HPDE6-E6E7 (cell line): Measurements from ENCODE around the gene VTI1A.
"Not testable (repeated sequence)": the region's sequence is repeated elsewhere in the genome, so short reads cannot be mapped to it uniquely, and the experiment has no call there.

Experiments
- DNase-seq: peaks from one replicate; pipeline ENCODE4 v3.0.0; 2011; ENCODE audit warnings: missing footprints; ENCODE audit errors: extremely low spot score

The VTI1A gene

GRCh38 chr10:112507046-112507445 lies 60.0 kb downstream of the VTI1A start:
- no peak for DNase-seq

DNA sequence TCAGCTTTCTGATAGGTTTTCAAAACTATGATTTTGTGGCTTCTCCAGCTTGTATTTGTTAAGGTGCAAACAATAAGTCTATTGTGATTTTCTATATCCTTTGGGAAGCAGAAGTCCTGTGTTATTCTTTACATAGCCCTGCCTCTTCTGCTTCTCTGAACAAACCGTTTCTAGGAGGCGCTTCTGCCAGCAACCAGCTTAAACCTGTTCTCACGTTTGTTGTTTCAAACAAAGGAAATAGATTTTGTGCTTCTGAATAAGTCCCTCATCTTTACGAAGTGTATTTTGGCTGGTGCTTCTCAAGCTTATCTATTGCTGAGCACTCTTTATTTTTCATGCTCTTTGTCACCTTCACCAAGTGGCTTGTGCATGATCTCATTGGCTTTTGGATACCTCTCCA lies 61.0 kb downstream of the VTI1A start:
- DNase-seq = no peak

- DNase-seq = no peak
Observed at GRCh38 chr10:112509558-112510291, 62.7 kb downstream of the VTI1A start.

DNA sequence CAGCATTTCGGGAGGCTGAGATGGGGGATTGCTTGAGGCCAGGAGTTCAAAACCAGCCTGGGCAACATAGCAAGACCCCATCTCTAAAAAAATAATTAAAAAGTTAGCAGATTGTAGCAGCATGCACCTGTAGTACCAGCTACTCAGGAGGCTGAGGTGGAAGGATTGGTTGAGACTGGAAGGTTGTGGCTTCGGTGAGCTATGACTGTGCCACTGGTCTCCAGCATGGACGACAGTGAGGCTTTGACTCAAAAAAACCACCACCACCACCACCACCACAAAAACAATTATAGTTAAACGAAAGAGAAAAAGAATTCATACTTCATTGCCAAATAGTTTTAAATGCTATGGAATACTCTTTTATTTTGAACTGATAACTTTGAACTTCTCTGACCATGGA lies 63.4 kb downstream of the VTI1A start:
- DNase-seq = no peak

- no peak for DNase-seq
Observed at GRCh38 chr10:112512294-112512693, 65.3 kb downstream of the VTI1A start.

DNA sequence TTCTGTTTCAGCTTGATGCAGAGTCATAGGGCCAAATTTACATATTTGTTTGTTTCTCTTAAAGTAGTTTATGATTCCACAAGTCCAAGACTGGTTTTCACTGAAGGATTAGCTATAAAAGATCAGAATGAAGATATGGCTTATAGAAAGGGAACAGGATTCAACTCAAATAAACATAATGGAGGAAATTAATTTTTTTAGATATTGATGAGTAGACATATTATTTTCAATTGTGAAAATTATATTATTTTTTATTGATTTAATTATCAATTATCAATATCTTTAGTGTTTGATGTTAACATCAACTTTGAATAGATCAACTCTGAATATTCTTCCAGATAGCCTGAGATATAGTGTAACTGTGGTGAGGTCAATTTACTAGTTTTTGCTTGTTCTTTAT lies 68.1 kb downstream of the VTI1A start:
- DNase-seq = no peak

DNA sequence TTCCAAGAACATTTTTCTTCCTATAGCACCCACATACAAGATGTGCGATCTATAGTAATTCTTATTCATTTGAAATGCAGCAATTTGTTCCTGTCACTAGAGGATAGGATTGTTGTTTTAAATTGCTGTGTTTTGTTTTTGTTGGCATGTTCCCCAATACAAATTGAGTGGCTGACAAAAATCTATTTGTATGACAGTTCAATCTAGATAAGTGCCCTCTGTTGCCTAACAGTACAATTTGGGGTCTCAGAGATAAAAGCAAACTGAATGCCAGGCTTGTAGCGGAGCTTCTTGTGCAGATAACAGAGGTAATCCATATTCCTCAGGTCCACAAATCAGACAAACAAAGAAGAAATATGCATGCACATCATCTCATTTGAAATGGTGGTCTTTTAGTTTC lies 68.8 kb downstream of the VTI1A start:
- DNase-seq = no peak

GRCh38 chr10:112517451-112517862 lies 70.4 kb downstream of the VTI1A start:
- no peak for DNase-seq

DNA sequence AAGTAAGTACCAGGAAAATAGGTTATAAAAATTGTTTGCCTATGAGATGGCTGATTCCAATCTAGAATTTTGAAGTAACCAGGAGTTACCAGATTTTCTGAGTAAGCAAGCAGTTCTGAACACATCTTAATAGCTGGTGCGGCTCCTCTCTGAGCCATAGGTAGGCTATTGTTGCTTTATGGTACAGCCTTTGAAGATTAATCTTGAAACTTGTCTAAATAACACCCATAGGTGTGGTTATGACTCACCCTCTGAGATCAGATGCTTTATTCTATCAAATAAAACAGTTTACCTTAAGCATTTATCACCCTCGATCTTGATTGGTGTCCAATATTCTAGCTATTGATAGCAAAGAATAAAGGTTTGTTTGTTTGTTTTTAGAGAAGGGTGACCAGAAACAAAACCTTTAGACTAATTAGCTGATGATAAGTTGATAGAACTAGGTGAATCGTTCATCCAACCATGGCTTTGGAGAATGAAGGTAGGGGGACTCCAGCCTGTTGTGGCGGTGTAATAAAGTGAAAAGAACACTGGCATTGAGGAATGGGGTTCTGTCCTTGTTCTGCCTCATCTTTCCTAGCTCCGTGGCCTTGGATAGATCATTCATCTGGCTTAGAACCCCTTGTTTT lies 72.2 kb downstream of the VTI1A start:
- DNase-seq = peak; percentile 22

DNA sequence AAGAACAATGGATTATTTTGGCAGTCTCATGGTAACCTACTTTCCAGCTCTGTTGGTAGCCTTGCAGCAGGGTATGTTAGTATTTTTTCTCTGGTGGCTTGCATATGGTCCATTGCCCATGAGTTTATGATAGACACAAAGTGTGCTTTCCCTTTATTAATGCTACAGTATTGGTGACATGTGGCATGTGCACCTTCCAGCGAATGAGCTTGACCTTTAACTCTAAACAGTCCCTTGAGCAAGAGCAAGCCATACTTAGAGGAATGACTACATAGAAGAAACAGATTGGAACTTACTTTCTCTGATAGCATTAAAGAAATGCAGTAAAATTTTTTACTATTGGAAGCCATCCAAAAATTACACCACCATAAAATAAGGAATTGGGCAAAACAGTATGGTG lies 73.9 kb downstream of the VTI1A start:
- no peak for DNase-seq

GRCh38 chr10:112524641-112525040 lies 77.6 kb downstream of the VTI1A start:
- DNase-seq = no peak

DNA sequence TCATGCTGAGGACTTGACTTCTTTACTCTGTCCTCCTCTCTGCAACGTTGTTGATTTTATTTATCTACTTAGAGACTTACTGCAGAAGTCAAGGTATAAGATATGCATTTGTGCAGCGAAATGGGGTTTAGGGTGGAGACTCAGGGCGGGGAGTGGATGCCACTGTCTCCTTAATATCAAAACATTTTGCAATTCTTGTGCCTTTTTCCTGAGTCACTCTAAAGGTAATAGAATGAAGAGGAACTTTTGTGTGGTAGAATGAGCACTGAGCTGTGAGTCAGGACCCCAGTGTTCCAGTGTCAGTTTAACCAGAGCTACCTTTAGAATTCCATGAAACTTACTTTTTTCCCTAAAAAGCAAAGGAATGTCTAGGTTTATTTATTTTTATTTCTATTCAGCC lies 78.2 kb downstream of the VTI1A start:
- no peak for DNase-seq

GRCh38 chr10:112526139-112526538 lies 79.1 kb downstream of the VTI1A start:
- DNase-seq = no peak

- no peak for DNase-seq
Observed at GRCh38 chr10:112526906-112527305, 79.9 kb downstream of the VTI1A start.

- no peak for DNase-seq
Observed at GRCh38 chr10:112528235-112528634, 81.2 kb downstream of the VTI1A start.

GRCh38 chr10:112531421-112531820 lies 84.4 kb downstream of the VTI1A start:
- no peak for DNase-seq

DNA sequence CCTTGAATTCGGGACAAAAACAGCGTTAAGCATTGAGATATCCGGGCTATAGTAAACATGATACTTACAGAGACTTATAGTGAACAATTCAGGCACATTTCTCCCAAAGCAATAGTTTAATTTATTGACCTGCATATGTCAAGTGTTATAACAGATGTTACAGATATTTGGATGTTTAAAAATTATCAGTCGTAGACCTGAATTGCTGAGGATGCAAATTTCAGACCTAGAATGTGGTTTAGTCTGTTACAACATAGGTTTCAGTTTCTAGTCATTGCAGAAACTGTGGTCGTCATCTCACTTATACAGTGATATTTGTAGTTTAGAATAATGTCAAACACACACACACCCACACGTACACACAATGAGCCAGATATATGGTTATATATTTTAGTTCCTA lies 85.2 kb downstream of the VTI1A start:
- DNase-seq = no peak

- DNase-seq = no peak
Observed at GRCh38 chr10:112532956-112533355, 85.9 kb downstream of the VTI1A start.

DNA sequence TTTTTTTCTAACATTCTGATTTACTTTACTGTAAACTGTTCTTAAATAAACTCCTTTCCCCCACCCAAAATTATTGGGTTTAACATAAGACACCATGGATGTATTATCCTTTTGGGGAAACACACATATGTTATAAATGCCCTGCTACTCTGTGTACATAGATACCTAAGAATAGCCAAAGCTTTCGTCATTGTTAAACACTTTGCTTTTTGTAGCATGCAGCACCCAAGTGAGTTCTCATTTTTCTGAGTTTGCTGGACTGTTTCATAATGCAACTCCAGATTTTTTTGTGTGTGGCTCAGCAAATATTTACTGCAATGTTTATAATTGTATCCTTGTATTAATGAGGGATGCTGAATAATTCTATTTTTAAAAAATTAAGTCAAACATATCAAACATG lies 86.9 kb downstream of the VTI1A start:
- no peak for DNase-seq

DNA sequence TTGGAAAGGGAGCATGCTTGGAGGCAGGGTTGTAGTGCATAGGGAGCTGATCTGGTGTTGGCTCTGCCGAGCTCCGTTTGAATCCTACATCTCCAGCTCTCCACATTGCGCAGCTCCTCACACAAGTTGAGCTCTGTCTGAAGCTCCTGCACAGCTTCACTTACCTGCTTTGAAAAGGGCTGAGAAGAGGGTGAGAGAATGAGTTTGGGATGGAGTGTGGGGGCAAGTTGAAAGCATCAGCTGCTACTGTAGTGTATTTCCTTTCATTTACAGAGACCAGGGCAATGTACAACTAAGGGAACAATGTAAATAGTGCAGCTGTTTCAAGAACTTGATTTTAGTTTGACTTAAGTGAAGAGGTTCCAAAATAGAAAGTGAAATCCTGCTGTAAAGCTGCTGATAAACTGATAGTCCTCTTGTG lies 88.5 kb downstream of the VTI1A start:
- DNase-seq = no peak

DNA sequence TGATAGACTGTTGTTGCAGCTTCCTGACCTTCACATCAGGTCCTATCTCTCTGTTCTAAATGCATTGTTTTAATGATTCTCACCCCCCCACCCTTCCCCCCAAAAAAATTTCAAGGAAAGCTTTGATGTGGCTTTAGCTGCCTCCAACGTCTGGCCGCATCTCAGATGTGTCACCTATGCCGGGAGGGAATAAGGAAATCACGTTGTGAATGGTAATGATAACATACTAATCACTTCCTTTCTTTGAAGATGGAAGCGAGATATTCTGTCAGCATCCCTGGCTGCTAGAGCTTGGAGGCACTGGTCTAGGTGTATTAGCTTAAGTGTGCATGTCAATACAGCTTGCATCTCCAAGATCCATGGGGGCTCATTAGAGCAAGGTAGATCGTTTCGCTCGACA lies 89.6 kb downstream of the VTI1A start:
- no peak for DNase-seq

DNA sequence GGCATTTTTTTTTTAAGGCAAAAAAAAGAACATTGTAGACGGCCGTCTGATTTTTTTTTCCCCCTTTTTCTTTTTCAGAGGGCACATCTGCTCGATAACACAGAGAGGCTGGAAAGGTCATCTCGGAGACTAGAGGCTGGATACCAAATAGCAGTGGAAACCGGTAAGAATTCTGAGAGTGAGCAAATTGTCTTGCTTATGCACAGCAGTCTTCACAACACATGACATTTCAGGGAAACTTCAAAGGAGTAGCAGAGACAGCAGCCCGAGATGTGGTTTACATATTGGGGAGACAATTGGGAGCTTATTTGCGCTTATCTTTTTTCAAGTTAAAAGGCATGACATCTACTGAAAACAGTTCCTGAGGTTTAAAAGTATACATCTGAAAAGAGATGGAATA lies 91.2 kb downstream of the VTI1A start:
- DNase-seq = no peak

DNA sequence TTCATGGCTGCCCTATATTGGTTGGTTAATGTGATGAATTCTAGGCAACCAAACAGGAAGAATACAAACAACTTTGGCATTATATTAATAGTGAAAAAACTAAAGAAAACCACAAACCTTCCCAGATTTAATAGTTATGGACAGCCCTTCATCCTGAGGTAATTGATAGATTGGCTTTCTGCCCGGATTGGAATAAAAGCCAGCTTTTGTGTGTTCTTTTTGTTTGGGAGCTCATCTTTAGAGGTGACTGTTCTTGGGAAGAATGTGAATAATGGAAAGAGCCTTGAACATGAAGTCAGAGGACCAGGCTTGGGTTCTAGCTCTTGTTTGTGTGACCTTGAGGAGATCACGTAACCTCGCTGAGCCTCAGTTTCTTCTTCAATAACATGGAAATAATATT lies 92.3 kb downstream of the VTI1A start:
- no peak for DNase-seq

DNA sequence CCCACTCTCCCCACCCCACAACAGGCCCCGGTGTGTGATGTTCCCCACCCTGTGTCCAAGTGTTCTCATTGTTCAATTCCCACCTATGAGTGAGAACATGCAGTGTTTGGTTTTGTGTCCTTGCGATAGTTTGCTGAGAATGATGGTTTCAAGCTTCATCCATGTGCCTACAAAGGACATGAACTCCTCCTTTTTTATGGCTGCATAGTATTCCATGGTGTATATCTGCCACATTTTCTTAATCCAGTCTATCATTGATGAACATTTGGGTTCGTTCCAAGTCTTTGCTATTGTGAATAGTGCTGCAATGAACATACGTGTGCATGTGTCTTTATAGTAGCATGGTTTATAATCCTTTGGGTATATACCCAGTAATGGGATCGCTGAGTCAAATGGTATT lies 95.8 kb downstream of the VTI1A start:
- not testable (repeated sequence) for DNase-seq
